ENCODE results near the gene PRKAG1.

PRKAG1 gene

GRCh38 chr12:49032679-49033447 lies 14.3 kb upstream of the PRKAG1 start:
- H3K4me1 ChIP-seq (ENCODE audit: insufficient read depth, poor library complexity, severe bottlenecking), result no peaks in the 10 kb centered on the region
- ATAC-seq (ENCODE audit: low read depth) (no peak), DNase-seq (ENCODE audit: low spot score) (no peak)
- H3K4me3 ChIP-seq (ENCODE audit: severe bottlenecking), result no peak overlapping the region
- TF ChIP-seq CTCF (IDR thresholded peaks at IDR 0.05; ENCODE audit: poor library complexity, severe bottlenecking), result no peak
- H3K9me3 ChIP-seq (ENCODE audit: severe bottlenecking), result no peaks in the 10 kb centered on the region
- no peaks in the 10 kb centered on the region for H3K27me3 ChIP-seq (ENCODE audit: insufficient read depth, poor library complexity, severe bottlenecking)
- no peak overlapping the region for H3K27ac ChIP-seq (ENCODE audit: poor library complexity, severe bottlenecking)
- peaks cover 77% of the 10 kb centered on the region for H3K36me3 ChIP-seq (ENCODE audit: low read depth)

- Histone ChIP-seq H3K27ac (ENCODE audit: poor library complexity, severe bottlenecking) (no peak overlapping the region), H3K4me3 (ENCODE audit: severe bottlenecking) (no peak overlapping the region), H3K4me1 (ENCODE audit: insufficient read depth, poor library complexity, severe bottlenecking) (no peaks in the 10 kb centered on the region), H3K9me3 (ENCODE audit: severe bottlenecking) (no peaks in the 10 kb centered on the region), H3K36me3 (ENCODE audit: low read depth) (peaks cover 77% of the 10 kb centered on the region), H3K27me3 (ENCODE audit: insufficient read depth, poor library complexity, severe bottlenecking) (no peaks in the 10 kb centered on the region)
- ATAC-seq (ENCODE audit: low read depth), result no peak
- DNase-seq (ENCODE audit: low spot score), result no peak
- no peak for TF ChIP-seq CTCF (IDR thresholded peaks at IDR 0.05; ENCODE audit: poor library complexity, severe bottlenecking)
Observed at GRCh38 chr12:49032276-49032675, 13.7 kb upstream of the PRKAG1 start.

- no peak for TF ChIP-seq CTCF (IDR thresholded peaks at IDR 0.05; ENCODE audit: poor library complexity, severe bottlenecking)
- no peak overlapping the region for H3K4me3 ChIP-seq (ENCODE audit: severe bottlenecking)
- ATAC-seq (ENCODE audit: low read depth), result no peak
- peaks cover 74% of the 10 kb centered on the region for H3K36me3 ChIP-seq (ENCODE audit: low read depth)
- DNase-seq (ENCODE audit: low spot score), result no peak
- H3K4me1 ChIP-seq (ENCODE audit: insufficient read depth, poor library complexity, severe bottlenecking), result no peaks in the 10 kb centered on the region
- no peaks in the 10 kb centered on the region for H3K27me3 ChIP-seq (ENCODE audit: insufficient read depth, poor library complexity, severe bottlenecking)
- no peaks in the 10 kb centered on the region for H3K9me3 ChIP-seq (ENCODE audit: severe bottlenecking)
- H3K27ac ChIP-seq (ENCODE audit: poor library complexity, severe bottlenecking), result no peak overlapping the region
Observed at GRCh38 chr12:49031573-49032161, 13.1 kb upstream of the PRKAG1 start.

DNA sequence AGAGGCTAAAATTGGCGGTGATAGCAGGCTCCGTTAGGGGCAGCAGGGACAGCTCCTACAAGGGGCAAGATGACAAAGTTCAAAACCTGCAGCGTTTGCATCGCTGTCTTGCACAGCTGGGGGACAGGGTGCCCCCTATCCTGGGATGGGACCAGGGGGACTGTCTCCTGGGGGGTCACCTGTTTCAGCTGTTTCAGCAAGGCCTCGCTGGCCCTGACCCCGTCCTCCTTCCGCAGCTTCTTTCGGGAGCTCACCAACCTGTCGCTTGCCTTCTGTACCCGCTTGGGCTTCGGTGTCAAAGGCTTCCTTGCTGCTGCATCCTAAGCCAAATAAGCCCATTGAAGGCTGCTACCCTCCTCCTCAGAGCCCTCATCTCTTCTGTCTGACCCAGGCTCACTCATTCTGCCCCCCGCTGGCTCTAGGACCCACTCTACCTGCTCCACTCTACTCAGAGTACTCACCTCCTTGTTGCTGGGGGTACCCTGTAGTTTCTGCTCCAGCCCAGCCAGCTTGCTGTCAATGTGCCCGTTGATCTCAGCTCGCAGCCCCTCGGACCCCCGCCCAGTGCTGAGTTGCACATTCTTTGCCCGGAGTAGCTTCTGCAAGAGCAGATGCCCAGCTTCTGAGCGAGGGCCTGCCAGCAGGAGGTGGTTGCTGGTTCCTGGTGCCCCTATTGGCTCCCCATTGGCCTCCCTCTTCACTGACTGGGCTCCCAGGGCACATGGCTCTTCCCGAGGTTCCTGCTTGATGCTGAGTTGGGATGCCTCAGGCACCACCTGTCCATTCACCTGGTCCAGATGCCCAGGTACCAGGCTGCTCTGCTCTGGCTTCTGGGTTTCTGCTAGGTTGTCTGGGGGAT lies 12.4 kb upstream of the PRKAG1 start:
- ATAC-seq (ENCODE audit: low read depth) (no peak), DNase-seq (ENCODE audit: low spot score) (no peak)
- Histone ChIP-seq H3K9me3 (ENCODE audit: severe bottlenecking) (no peaks in the 10 kb centered on the region), H3K36me3 (ENCODE audit: low read depth) (peaks cover 75% of the 10 kb centered on the region), H3K4me3 (ENCODE audit: severe bottlenecking) (no peak overlapping the region), H3K4me1 (ENCODE audit: insufficient read depth, poor library complexity, severe bottlenecking) (no peaks in the 10 kb centered on the region), H3K27ac (ENCODE audit: poor library complexity, severe bottlenecking) (no peak overlapping the region), H3K27me3 (ENCODE audit: insufficient read depth, poor library complexity, severe bottlenecking) (no peaks in the 10 kb centered on the region)
- TF ChIP-seq CTCF (IDR thresholded peaks at IDR 0.05; ENCODE audit: poor library complexity, severe bottlenecking), result no peak
